HepG2 (cell line): ENCODE results near the gene ARHGAP9. TPM values are rescaled to one million over a fixed set of nuclear protein-coding genes. Genes with fewer than 3 reads are reported as not detected.

ENCODE experiments used
- BRCA1 ChIP-seq: sonication (generic); formaldehyde crosslinking; IDR thresholded peaks from 2 replicates; pipeline ENCODE4 v1.4.0; 2020; ENCODE audit warnings: missing genetic modification reagents
- CBFB ChIP-seq: sonication (generic); formaldehyde crosslinking; IDR thresholded peaks from 2 replicates; pipeline ENCODE4 v1.4.0; 2020; ENCODE audit warnings: missing genetic modification reagents
- CBX5 ChIP-seq: sonication (generic); formaldehyde crosslinking; IDR thresholded peaks from 2 replicates; pipeline ENCODE4 v1.4.0; 2020; ENCODE audit warnings: missing genetic modification reagents, borderline replicate concordance
- DZIP1 ChIP-seq: sonication (generic); formaldehyde crosslinking; IDR thresholded peaks from 2 replicates; pipeline ENCODE4 v1.5.0; 2020; ENCODE audit warnings: mild to moderate bottlenecking, missing genetic modification reagents
- GABPB1 ChIP-seq: IDR thresholded peaks from 2 replicates; pipeline ENCODE4 v1.6.1; 2016; ENCODE audit warnings: mild to moderate bottlenecking, missing genetic modification reagents, moderate library complexity, missing compliant biosample characterization
- KDM4B ChIP-seq: sonication (generic); formaldehyde crosslinking; IDR thresholded peaks from 2 replicates; pipeline ENCODE4 v1.4.0; 2020; ENCODE audit warnings: missing genetic modification reagents
- PHF21A ChIP-seq: sonication (generic); formaldehyde crosslinking; IDR thresholded peaks from 2 replicates; pipeline ENCODE4 v1.5.0; 2020; ENCODE audit warnings: mild to moderate bottlenecking, missing genetic modification reagents
- POLR2A ChIP-seq, 2 experiments: IDR thresholded peaks; 2 replicates each; pipeline ENCODE4 v1.6.1; 2011; ENCODE audit warnings: low read depth in 2 of 2, low read length in 2 of 2, mild to moderate bottlenecking in 1 of 2, moderate library complexity in 1 of 2; ENCODE audit not compliant: insufficient read depth in 1 of 2
- ZFP36L1 ChIP-seq: sonication (generic); formaldehyde crosslinking; IDR thresholded peaks from 2 replicates; pipeline ENCODE4 v1.8.0; 2022; ENCODE audit warnings: mild to moderate bottlenecking, missing genetic modification reagents, moderate library complexity
- ZNF121 ChIP-seq: sonication (generic); formaldehyde crosslinking; IDR thresholded peaks from 2 replicates; pipeline ENCODE4 v1.5.0; 2020; ENCODE audit warnings: mild to moderate bottlenecking, missing genetic modification reagents
- ZNF20 ChIP-seq: sonication (generic); formaldehyde crosslinking; IDR thresholded peaks from 2 replicates; pipeline ENCODE4 v1.4.0; 2020; ENCODE audit warnings: mild to moderate bottlenecking, moderate library complexity, missing genetic modification reagents
- ZNF496 ChIP-seq: sonication (generic); formaldehyde crosslinking; IDR thresholded peaks from 2 replicates; pipeline ENCODE4 v1.8.1; 2023; ENCODE audit warnings: mild to moderate bottlenecking, moderate library complexity, missing genetic modification reagents; ENCODE audit not compliant: insufficient replicate concordance
- polyA plus RNA-seq, 8 experiments: library from polyadenylated mRNA; depleted of rRNA in 3 of 8; stranded (reverse) in 7 of 8; unstranded in 1 of 8; fragments of >200 nt; fragmentation: Illumina TruSeq in 4 of 8; extraction: Trizol in 4 of 8; gene quantifications; 2 replicates each; pipeline versions ENCODE4 v1.2.1 to v1.2.3, GENCODE V29; 2011 to 2016; ENCODE audit warnings: low read depth in 4 of 8, missing spikeins in 1 of 8, mixed read lengths in 1 of 8; ENCODE audit not compliant: insufficient read depth in 1 of 8
- total RNA-seq, 5 experiments: library from RNA; depleted of rRNA; stranded (reverse); fragments of >200 nt; fragmentation: Illumina TruSeq; extraction: Trizol; gene quantifications; 2 replicates each; pipeline ENCODE4 v1.2.3, GENCODE V29; 2016; ENCODE audit warnings: low read depth in 1 of 5
- TF ChIP-seq, protein P1 (sequence below): sonication (generic); formaldehyde crosslinking; IDR thresholded peaks from 2 replicates; pipeline ENCODE4 v1.4.0; 2020; ENCODE audit warnings: missing genetic modification reagents
- TF ChIP-seq, protein P2 (sequence below): sonication (generic); formaldehyde crosslinking; IDR thresholded peaks from 2 replicates; pipeline ENCODE4 v1.9.0; 2021; ENCODE audit warnings: mild to moderate bottlenecking, missing genetic modification reagents
- TF ChIP-seq, protein P3 (sequence below): IDR thresholded peaks from 2 replicates; pipeline ENCODE4 v1.6.1; 2012; ENCODE audit warnings: low read length, improper control_type of control experiment

The ARHGAP9 gene
- total and polyA plus RNA-seq, 2 of the 13 experiments (the other 11 are each of a cell fraction or from before 2014, with no cell fraction given) = 0.18 to 1.2 TPM

DNA sequence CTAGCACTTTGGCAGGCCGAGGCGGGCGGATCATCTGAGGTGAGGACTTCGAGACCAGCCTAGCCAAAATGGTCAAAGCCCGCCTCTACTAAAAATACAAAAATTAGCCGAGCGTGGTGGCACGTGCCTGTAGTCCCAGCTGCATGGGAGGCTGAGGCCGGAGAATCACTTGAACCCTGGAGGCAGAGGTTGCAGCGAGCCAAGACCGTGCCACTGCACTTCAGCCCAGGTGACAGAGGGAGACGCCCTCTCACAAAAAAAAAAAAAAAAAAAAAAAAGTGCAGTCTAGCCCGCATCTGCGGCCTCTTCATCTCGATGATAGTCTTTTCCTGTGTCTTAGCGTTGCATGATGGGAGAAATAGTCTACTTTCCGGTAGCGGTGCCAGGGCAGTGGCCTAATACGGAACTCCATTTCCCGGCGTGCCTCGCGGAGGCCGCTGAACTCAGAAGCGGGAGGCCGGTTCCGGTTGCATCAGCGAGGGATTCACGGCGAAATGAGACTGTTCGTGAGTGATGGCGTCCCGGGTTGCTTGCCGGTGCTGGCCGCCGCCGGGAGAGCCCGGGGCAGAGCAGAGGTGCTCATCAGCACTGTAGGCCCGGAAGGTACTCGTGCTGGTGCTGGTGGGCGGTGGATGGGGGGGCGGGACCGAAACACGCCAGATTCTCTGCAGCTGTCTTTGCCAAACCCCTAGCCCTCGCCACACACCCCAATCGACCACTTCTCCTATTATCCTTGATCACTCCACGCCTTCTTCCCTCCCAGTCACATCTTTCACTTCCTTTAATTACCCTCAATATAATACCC is 8.1 kb upstream of the ARHGAP9 start, which contains the start of gene MARS1 (continued):
- TF ChIP-seq CBX5 = peak; percentile 26; the same call in 1 of the 2 replicates
- TF ChIP-seq PHF21A (CRISPR knock-in tag) = peak; percentile 65; the same call in 1 of the 2 replicates
- peak; percentile 97 for TF ChIP-seq GABPB1
- no peak for TF ChIP-seq DZIP1 (CRISPR knock-in tag)
- TF ChIP-seq ZNF20 (CRISPR knock-in tag) = no peak
- no peak for TF ChIP-seq ZFP36L1 (CRISPR knock-in tag)
- TF ChIP-seq ZNF496 (CRISPR knock-in tag) = no peak
- peak; percentile 71 to 80 for TF ChIP-seq POLR2A (IDR thresholded peaks at IDR 0.05; ENCODE audit: insufficient read depth in 1 of 2, low read depth in 2 of 2, low read length in 2 of 2)
- no peak for TF ChIP-seq BRCA1 (CRISPR knock-in tag)
- TF ChIP-seq CBFB = 0 out of 2 replicates have a peak, but pooled peaks have one; percentile 29
- TF ChIP-seq, protein P1, sequence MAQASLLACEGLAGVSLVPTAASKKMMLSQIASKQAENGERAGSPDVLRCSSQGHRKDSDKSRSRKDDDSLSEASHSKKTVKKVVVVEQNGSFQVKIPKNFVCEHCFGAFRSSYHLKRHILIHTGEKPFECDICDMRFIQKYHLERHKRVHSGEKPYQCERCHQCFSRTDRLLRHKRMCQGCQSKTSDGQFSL (CRISPR knock-in tag) = 0 out of 2 replicates have a peak, but pooled peaks have one; percentile 34
- TF ChIP-seq ZNF121 (CRISPR knock-in tag) = no peak
- no peak for TF ChIP-seq KDM4B
- TF ChIP-seq, protein P2, sequence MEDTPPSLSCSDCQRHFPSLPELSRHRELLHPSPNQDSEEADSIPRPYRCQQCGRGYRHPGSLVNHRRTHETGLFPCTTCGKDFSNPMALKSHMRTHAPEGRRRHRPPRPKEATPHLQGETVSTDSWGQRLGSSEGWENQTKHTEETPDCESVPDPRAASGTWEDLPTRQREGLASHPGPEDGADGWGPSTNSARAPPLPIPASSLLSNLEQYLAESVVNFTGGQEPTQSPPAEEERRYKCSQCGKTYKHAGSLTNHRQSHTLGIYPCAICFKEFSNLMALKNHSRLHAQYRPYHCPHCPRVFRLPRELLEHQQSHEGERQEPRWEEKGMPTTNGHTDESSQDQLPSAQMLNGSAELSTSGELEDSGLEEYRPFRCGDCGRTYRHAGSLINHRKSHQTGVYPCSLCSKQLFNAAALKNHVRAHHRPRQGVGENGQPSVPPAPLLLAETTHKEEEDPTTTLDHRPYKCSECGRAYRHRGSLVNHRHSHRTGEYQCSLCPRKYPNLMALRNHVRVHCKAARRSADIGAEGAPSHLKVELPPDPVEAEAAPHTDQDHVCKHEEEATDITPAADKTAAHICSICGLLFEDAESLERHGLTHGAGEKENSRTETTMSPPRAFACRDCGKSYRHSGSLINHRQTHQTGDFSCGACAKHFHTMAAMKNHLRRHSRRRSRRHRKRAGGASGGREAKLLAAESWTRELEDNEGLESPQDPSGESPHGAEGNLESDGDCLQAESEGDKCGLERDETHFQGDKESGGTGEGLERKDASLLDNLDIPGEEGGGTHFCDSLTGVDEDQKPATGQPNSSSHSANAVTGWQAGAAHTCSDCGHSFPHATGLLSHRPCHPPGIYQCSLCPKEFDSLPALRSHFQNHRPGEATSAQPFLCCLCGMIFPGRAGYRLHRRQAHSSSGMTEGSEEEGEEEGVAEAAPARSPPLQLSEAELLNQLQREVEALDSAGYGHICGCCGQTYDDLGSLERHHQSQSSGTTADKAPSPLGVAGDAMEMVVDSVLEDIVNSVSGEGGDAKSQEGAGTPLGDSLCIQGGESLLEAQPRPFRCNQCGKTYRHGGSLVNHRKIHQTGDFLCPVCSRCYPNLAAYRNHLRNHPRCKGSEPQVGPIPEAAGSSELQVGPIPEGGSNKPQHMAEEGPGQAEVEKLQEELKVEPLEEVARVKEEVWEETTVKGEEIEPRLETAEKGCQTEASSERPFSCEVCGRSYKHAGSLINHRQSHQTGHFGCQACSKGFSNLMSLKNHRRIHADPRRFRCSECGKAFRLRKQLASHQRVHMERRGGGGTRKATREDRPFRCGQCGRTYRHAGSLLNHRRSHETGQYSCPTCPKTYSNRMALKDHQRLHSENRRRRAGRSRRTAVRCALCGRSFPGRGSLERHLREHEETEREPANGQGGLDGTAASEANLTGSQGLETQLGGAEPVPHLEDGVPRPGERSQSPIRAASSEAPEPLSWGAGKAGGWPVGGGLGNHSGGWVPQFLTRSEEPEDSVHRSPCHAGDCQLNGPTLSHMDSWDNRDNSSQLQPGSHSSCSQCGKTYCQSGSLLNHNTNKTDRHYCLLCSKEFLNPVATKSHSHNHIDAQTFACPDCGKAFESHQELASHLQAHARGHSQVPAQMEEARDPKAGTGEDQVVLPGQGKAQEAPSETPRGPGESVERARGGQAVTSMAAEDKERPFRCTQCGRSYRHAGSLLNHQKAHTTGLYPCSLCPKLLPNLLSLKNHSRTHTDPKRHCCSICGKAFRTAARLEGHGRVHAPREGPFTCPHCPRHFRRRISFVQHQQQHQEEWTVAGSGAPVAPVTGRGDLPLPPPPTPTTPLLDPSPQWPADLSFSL (CRISPR knock-in tag) = no peak
- TF ChIP-seq, protein P3, sequence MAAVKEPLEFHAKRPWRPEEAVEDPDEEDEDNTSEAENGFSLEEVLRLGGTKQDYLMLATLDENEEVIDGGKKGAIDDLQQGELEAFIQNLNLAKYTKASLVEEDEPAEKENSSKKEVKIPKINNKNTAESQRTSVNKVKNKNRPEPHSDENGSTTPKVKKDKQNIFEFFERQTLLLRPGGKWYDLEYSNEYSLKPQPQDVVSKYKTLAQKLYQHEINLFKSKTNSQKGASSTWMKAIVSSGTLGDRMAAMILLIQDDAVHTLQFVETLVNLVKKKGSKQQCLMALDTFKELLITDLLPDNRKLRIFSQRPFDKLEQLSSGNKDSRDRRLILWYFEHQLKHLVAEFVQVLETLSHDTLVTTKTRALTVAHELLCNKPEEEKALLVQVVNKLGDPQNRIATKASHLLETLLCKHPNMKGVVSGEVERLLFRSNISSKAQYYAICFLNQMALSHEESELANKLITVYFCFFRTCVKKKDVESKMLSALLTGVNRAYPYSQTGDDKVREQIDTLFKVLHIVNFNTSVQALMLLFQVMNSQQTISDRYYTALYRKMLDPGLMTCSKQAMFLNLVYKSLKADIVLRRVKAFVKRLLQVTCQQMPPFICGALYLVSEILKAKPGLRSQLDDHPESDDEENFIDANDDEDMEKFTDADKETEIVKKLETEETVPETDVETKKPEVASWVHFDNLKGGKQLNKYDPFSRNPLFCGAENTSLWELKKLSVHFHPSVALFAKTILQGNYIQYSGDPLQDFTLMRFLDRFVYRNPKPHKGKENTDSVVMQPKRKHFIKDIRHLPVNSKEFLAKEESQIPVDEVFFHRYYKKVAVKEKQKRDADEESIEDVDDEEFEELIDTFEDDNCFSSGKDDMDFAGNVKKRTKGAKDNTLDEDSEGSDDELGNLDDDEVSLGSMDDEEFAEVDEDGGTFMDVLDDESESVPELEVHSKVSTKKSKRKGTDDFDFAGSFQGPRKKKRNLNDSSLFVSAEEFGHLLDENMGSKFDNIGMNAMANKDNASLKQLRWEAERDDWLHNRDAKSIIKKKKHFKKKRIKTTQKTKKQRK = no peak
